ENCODE data around the gene CXCL1. TPM values are rescaled to one million over a fixed set of nuclear protein-coding genes. Genes with fewer than 3 reads are reported as not detected.
"Not testable (repeated sequence)": the region's sequence is repeated elsewhere in the genome, so short reads cannot be mapped to it uniquely, and the experiment has no call there.

Gene CXCL1
- total RNA-seq, 4 donors from 2014 or later, result 0.93 TPM; not detected in 3

GRCh38 chr4:73895201-73896175 lies 26.3 kb downstream of the CXCL1 start:
- intact Hi-C loops (cut with DNase I), result no loop called here
- no peak for TF ChIP-seq POLR2A (IDR thresholded peaks at IDR 0.05)
- TF ChIP-seq CTCF (IDR thresholded peaks at IDR 0.05), result no peak
- no peaks in the 10 kb centered on the region for H3K27me3 ChIP-seq
- H3K4me3 ChIP-seq (replicated peaks in 1 of 3), result no peak overlapping the region
- H3K4me1 ChIP-seq, result no peaks in the 10 kb centered on the region
- no peaks in the 10 kb centered on the region for H3K9me3 ChIP-seq
- no peak overlapping the region for H3K27ac ChIP-seq
- 72 to 75% methylated on average over 9 of the region's 9 CpGs for WGBS, 2 donors
- DNase-seq, result no peak
- no peaks in the 10 kb centered on the region for H3K36me3 ChIP-seq

- TF ChIP-seq POLR2A (IDR thresholded peaks at IDR 0.05) (no peak), CTCF (IDR thresholded peaks at IDR 0.05) (no peak)
- intact Hi-C loops (cut with DNase I), result no loop called here
- WGBS, 2 donors, result 93 to 96% methylated on average over 2 of the region's 2 CpGs
- no peak for DNase-seq
- H3K4me1 ChIP-seq, result no peaks in the 10 kb centered on the region
- no peaks in the 10 kb centered on the region for H3K9me3 ChIP-seq
- H3K36me3 ChIP-seq, result no peaks in the 10 kb centered on the region
- no peak overlapping the region for H3K27ac ChIP-seq
- no peaks in the 10 kb centered on the region for H3K27me3 ChIP-seq
- H3K4me3 ChIP-seq (replicated peaks in 1 of 3), result no peak overlapping the region
These were observed 27.2 kb downstream of the CXCL1 start for GRCh38 chr4:73896416-73896815.

- no peak for DNase-seq
- H3K4me1 ChIP-seq, result no peaks in the 10 kb centered on the region
- H3K27ac ChIP-seq, result no peak overlapping the region
- H3K27me3 ChIP-seq, result no peaks in the 10 kb centered on the region
- intact Hi-C loops (cut with DNase I), result no loop called here
- TF ChIP-seq CTCF (IDR thresholded peaks at IDR 0.05) (no peak), POLR2A (IDR thresholded peaks at IDR 0.05) (no peak)
- H3K4me3 ChIP-seq (replicated peaks in 1 of 3), result no peak overlapping the region
- 73 to 83% methylated on average over 4 of the region's 4 CpGs for WGBS, 2 donors
- no peaks in the 10 kb centered on the region for H3K9me3 ChIP-seq
- no peaks in the 10 kb centered on the region for H3K36me3 ChIP-seq
These were observed 28.4 kb downstream of the CXCL1 start for GRCh38 chr4:73897380-73898136.

GRCh38 chr4:73899338-73899737 lies 30.1 kb downstream of the CXCL1 start:
- 82 to 85% methylated on average over 3 of the region's 3 CpGs for WGBS, 2 donors
- H3K4me3 ChIP-seq (replicated peaks in 1 of 3); H3K27me3 ChIP-seq; DNase-seq; H3K27ac ChIP-seq; H3K4me1 ChIP-seq; intact Hi-C loops (cut with DNase I); H3K36me3 ChIP-seq; H3K9me3 ChIP-seq: not testable (repeated sequence)

GRCh38 chr4:73901031-73901430 lies 31.8 kb downstream of the CXCL1 start:
- TF ChIP-seq CTCF (IDR thresholded peaks at IDR 0.05) (no peak), POLR2A (IDR thresholded peaks at IDR 0.05) (no peak)
- Histone ChIP-seq H3K4me3 (replicated peaks in 1 of 3) (no peak overlapping the region), H3K27ac (no peak overlapping the region), H3K36me3 (no peaks in the 10 kb centered on the region), H3K27me3 (no peaks in the 10 kb centered on the region), H3K4me1 (no peaks in the 10 kb centered on the region), H3K9me3 (no peaks in the 10 kb centered on the region)
- no peak for DNase-seq
- intact Hi-C loops (cut with DNase I), result no loop called here
- WGBS, 2 donors, result 85 to 94% methylated on average over 5 of the region's 5 CpGs

All from thyroid gland (tissue), 4 donors.